ENCODE data around the gene ARL4C. TPM values are rescaled to one million over a fixed set of nuclear protein-coding genes. Genes with fewer than 3 reads are reported as not detected.

Gene ARL4C
- 3.4 and 5.2 TPM in 2 replicates for total RNA-seq

GRCh38 chr2:234496835-234497593, at the start of gene ARL4C:
Gene ARL4C (minus strand): TSS chr2:234497081. CDS start chr2:234496586, 495 bp downstream.

All from cardiac ventricle fibroblast (primary cell).